ENCODE results near the gene ENPP7. TPM values are rescaled to one million over a fixed set of nuclear protein-coding genes. Genes with fewer than 3 reads are reported as not detected.

ENPP7 gene
- total and polyA plus RNA-seq, 7 experiments from 2014 or later: 0.12 TPM; not detected in 6

DNA sequence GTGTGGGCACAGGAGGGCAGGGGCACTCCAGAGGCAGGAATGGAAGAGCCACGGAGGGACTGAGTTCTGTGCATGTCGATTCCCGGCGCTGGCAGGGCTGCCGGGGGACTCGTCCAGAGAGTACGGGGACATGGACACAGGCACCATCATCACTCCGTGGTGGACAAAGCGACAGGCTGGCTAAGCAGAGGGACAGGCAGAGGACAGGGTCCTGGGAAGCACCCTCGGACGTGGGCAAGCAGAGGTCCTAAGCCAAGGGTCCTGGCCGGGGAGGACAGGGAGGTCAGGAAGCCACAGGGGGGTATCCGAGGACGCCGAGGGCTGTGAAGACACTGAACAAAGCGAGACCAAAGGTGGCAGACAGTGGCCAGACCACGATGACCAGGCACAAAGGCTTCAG is 44.3 kb upstream of the ENPP7 start:
- POLR2A ChIA-PET: no interaction called here
- no peaks in the 10 kb centered on the region for H3K36me3 Mint-ChIP-seq

GRCh38 chr17:79690466-79690865 is 40.3 kb upstream of the ENPP7 start:
- CTCF ChIA-PET: no interaction called here
- no peak for ATAC-seq

More for the DNA sequence above, 44.3 kb upstream of the ENPP7 start:
- Histone ChIP-seq H3K36me3 (ENCODE audit: control insufficient read depth in 2 of 3, insufficient read depth in 3 of 3, low read length in 3 of 3) (no peaks in the 10 kb centered on the region), H3K9me3 (ENCODE audit: control insufficient read depth in 2 of 3, low read length in 3 of 3) (no peaks in the 10 kb centered on the region), H3K27ac (ENCODE audit: low read depth, low read length) (no peak overlapping the region), H3K27me3 (ENCODE audit: control insufficient read depth in 2 of 2, insufficient read depth in 2 of 2, low read length in 2 of 2) (no peaks in the 10 kb centered on the region), H3K4me1 (ENCODE audit: control insufficient read depth in 2 of 2, insufficient read depth in 2 of 2, low read length in 2 of 2) (no peaks in the 10 kb centered on the region), H3K4me3 (ENCODE audit: low read length) (no peak overlapping the region)
- no peaks in the 10 kb centered on the region for H3K4me1 Mint-ChIP-seq
- intact Hi-C loops (cut with micrococcal nuclease): no loop called here
- DNase-seq (no peak), ATAC-seq (no peak)
- peaks cover 0 to 41% (median 26%) of the 10 kb centered on the region in 5 donors for H3K27me3 Mint-ChIP-seq
- no peaks in the 10 kb centered on the region for H3K9me3 Mint-ChIP-seq
- no peak overlapping the region for H3K4me3 Mint-ChIP-seq
- CTCF ChIA-PET: no interaction called here
- no peak overlapping the region for H3K27ac Mint-ChIP-seq

GRCh38 chr17:79690988-79691836 is 39.5 kb upstream of the ENPP7 start:
- Histone ChIP-seq H3K4me3 (ENCODE audit: low read length) (no peak overlapping the region), H3K4me1 (ENCODE audit: control insufficient read depth in 2 of 2, insufficient read depth in 2 of 2, low read length in 2 of 2) (no peaks in the 10 kb centered on the region), H3K36me3 (ENCODE audit: control insufficient read depth in 2 of 3, insufficient read depth in 3 of 3, low read length in 3 of 3) (no peaks in the 10 kb centered on the region), H3K27me3 (ENCODE audit: control insufficient read depth in 2 of 2, insufficient read depth in 2 of 2, low read length in 2 of 2) (no peaks in the 10 kb centered on the region), H3K27ac (ENCODE audit: low read depth, low read length) (no peak overlapping the region), H3K9me3 (ENCODE audit: control insufficient read depth in 2 of 3, low read length in 3 of 3) (no peaks in the 10 kb centered on the region)
- peaks cover 0 to 6% (median 5%) of the 10 kb centered on the region in 7 donors for H3K4me1 Mint-ChIP-seq
- no peak for DNase-seq
- H3K9me3 Mint-ChIP-seq: peaks cover 0 to 1% (median 0%) of the 10 kb centered on the region in 11 donors
- H3K27me3 Mint-ChIP-seq: peaks cover 0 to 32% (median 17%) of the 10 kb centered on the region in 5 donors
- no peak overlapping the region for H3K4me3 Mint-ChIP-seq
- intact Hi-C loops (cut with micrococcal nuclease): no loop called here
- ChIA-PET POLR2A (no interaction called here), CTCF (no interaction called here)
- H3K27ac Mint-ChIP-seq: no peak overlapping the region
- no peak for ATAC-seq
- no peaks in the 10 kb centered on the region for H3K36me3 Mint-ChIP-seq

More at GRCh38 chr17:79690466-79690865, 40.3 kb upstream of the ENPP7 start:
- Mint-ChIP-seq H3K27ac (no peak overlapping the region), H3K4me3 (no peak overlapping the region), H3K9me3 (peaks cover 0 to 1% (median 0%) of the 10 kb centered on the region in 11 donors), H3K4me1 (peaks cover 0 to under 1% (median 0%) of the 10 kb centered on the region in 7 donors), H3K27me3 (peaks cover 0 to 31% (median 17%) of the 10 kb centered on the region in 5 donors), H3K36me3 (no peaks in the 10 kb centered on the region)
- Histone ChIP-seq H3K9me3 (ENCODE audit: control insufficient read depth in 2 of 3, low read length in 3 of 3) (no peaks in the 10 kb centered on the region), H3K27me3 (ENCODE audit: control insufficient read depth in 2 of 2, insufficient read depth in 2 of 2, low read length in 2 of 2) (no peaks in the 10 kb centered on the region), H3K4me1 (ENCODE audit: control insufficient read depth in 2 of 2, insufficient read depth in 2 of 2, low read length in 2 of 2) (no peaks in the 10 kb centered on the region), H3K36me3 (ENCODE audit: control insufficient read depth in 2 of 3, insufficient read depth in 3 of 3, low read length in 3 of 3) (no peaks in the 10 kb centered on the region), H3K4me3 (ENCODE audit: low read length) (no peak overlapping the region), H3K27ac (ENCODE audit: low read depth, low read length) (no peak overlapping the region)
- POLR2A ChIA-PET: no interaction called here
- intact Hi-C loops (cut with micrococcal nuclease): no loop called here
- DNase-seq: no peak

DNA sequence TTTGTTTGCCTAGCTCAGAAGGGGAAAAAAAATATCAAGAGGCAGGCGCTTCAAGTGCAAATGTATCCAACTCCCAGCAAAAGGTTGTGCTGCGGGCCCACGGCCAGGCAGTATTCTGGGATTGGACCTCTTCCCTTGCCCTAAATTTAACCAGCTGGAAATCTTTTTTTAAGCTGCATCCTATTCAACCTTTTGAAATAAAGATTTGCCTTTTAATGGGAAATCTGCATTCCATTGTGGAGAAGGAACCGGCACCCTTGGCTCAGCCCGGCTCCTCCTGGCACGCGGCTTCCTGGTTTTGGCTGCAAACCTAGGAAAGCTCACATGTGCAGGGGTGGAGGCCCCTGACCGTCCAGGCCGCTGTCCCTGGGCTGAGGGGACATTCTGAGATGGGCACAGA is 38.8 kb upstream of the ENPP7 start:
- Histone ChIP-seq H3K4me3 (ENCODE audit: low read length) (no peak overlapping the region), H3K27me3 (ENCODE audit: control insufficient read depth in 2 of 2, insufficient read depth in 2 of 2, low read length in 2 of 2) (no peaks in the 10 kb centered on the region), H3K27ac (ENCODE audit: low read depth, low read length) (no peak overlapping the region), H3K9me3 (ENCODE audit: control insufficient read depth in 2 of 3, low read length in 3 of 3) (no peaks in the 10 kb centered on the region), H3K36me3 (ENCODE audit: control insufficient read depth in 2 of 3, insufficient read depth in 3 of 3, low read length in 3 of 3) (no peaks in the 10 kb centered on the region), H3K4me1 (ENCODE audit: control insufficient read depth in 2 of 2, insufficient read depth in 2 of 2, low read length in 2 of 2) (no peaks in the 10 kb centered on the region)
- no peak for ATAC-seq
- Mint-ChIP-seq H3K27me3 (peaks cover 5 to 38% (median 23%) of the 10 kb centered on the region in 5 donors), H3K9me3 (peaks cover 0 to 1% (median 0%) of the 10 kb centered on the region in 11 donors), H3K36me3 (no peaks in the 10 kb centered on the region), H3K27ac (no peak overlapping the region), H3K4me1 (peaks cover 0 to 9% (median 5%) of the 10 kb centered on the region in 7 donors), H3K4me3 (no peak overlapping the region)
- no peak for DNase-seq
- ChIA-PET CTCF (no interaction called here), POLR2A (no interaction called here)
- intact Hi-C loops (cut with micrococcal nuclease): no loop called here

DNA sequence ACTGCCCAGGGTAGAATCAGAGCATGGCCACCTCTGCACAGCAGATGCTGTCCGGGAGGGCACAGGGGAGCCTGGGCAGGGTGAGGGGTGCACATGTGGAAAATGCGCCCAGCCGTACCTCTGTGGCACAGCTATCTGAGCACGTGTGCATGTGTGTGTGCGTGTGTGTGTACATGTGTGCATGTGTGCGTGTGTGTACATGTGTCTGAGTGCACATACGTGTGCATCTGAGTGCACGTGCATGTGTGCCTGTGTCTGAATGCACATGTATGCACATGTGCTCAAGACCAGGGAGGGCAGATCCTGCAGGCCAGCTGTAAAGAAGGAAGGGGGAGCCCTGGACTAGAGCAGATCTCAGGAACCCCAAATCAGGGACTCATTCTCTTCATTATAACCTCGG is 37.3 kb upstream of the ENPP7 start:
- Mint-ChIP-seq H3K4me1 (peaks cover 0 to 9% (median 5%) of the 10 kb centered on the region in 7 donors), H3K4me3 (no peak overlapping the region), H3K9me3 (peaks cover 0 to 1% (median 0%) of the 10 kb centered on the region in 11 donors), H3K27ac (no peak overlapping the region), H3K27me3 (peaks cover 10 to 45% (median 32%) of the 10 kb centered on the region in 5 donors), H3K36me3 (no peaks in the 10 kb centered on the region)
- DNase-seq: no peak
- POLR2A ChIA-PET: no interaction called here
- ATAC-seq: no peak
- Histone ChIP-seq H3K4me3 (ENCODE audit: low read length) (no peak overlapping the region), H3K9me3 (ENCODE audit: control insufficient read depth in 2 of 3, low read length in 3 of 3) (no peaks in the 10 kb centered on the region), H3K36me3 (ENCODE audit: control insufficient read depth in 2 of 3, insufficient read depth in 3 of 3, low read length in 3 of 3) (no peaks in the 10 kb centered on the region), H3K27ac (ENCODE audit: low read depth, low read length) (no peak overlapping the region), H3K4me1 (ENCODE audit: control insufficient read depth in 2 of 2, insufficient read depth in 2 of 2, low read length in 2 of 2) (no peaks in the 10 kb centered on the region), H3K27me3 (ENCODE audit: control insufficient read depth in 2 of 2, insufficient read depth in 2 of 2, low read length in 2 of 2) (no peaks in the 10 kb centered on the region)
- intact Hi-C loops (cut with micrococcal nuclease): no loop called here
- CTCF ChIA-PET: no interaction called here

- ChIA-PET CTCF (no interaction called here), POLR2A (no interaction called here)
- Histone ChIP-seq H3K27me3 (ENCODE audit: control insufficient read depth in 2 of 2, insufficient read depth in 2 of 2, low read length in 2 of 2) (no peaks in the 10 kb centered on the region), H3K4me3 (ENCODE audit: low read length) (no peak overlapping the region), H3K4me1 (ENCODE audit: control insufficient read depth in 2 of 2, insufficient read depth in 2 of 2, low read length in 2 of 2) (no peaks in the 10 kb centered on the region), H3K27ac (ENCODE audit: low read depth, low read length) (no peak overlapping the region), H3K9me3 (ENCODE audit: control insufficient read depth in 2 of 3, low read length in 3 of 3) (no peaks in the 10 kb centered on the region), H3K36me3 (ENCODE audit: control insufficient read depth in 2 of 3, insufficient read depth in 3 of 3, low read length in 3 of 3) (no peaks in the 10 kb centered on the region)
- Mint-ChIP-seq H3K36me3 (no peaks in the 10 kb centered on the region), H3K27ac (no peak overlapping the region), H3K4me3 (no peak overlapping the region), H3K9me3 (peaks cover 0 to 1% (median 0%) of the 10 kb centered on the region in 11 donors), H3K4me1 (peaks cover 0 to 13% (median 5%) of the 10 kb centered on the region in 7 donors), H3K27me3 (peaks cover 10 to 46% (median 32%) of the 10 kb centered on the region in 5 donors)
- no peak for DNase-seq
- no peak for ATAC-seq
- intact Hi-C loops (cut with micrococcal nuclease): no loop called here
These were observed 35.4 kb upstream of the ENPP7 start for GRCh38 chr17:79695293-79695790.

All from naive thymus-derived CD4-positive, alpha-beta T cell (primary cell).